Measurements from ENCODE around the gene CYP4V2. TPM values are rescaled to one million over a fixed set of nuclear protein-coding genes. Genes with fewer than 3 reads are reported as not detected.

CYP4V2 gene
- total RNA-seq, 1 donor from 2014 or later: 6.2 TPM

GRCh38 chr4:186260117-186260503, 68.7 kb downstream of the CYP4V2 start:
- peaks cover 13% of the 10 kb centered on the region for H3K4me1 Mint-ChIP-seq (ENCODE audit: low read depth)
- no peaks in the 10 kb centered on the region for H3K27me3 Mint-ChIP-seq
- no peaks in the 10 kb centered on the region for H3K9me3 Mint-ChIP-seq (ENCODE audit: low read depth)
- H3K36me3 Mint-ChIP-seq (ENCODE audit: insufficient read depth): no peaks in the 10 kb centered on the region
- TF ChIP-seq, protein P1, sequence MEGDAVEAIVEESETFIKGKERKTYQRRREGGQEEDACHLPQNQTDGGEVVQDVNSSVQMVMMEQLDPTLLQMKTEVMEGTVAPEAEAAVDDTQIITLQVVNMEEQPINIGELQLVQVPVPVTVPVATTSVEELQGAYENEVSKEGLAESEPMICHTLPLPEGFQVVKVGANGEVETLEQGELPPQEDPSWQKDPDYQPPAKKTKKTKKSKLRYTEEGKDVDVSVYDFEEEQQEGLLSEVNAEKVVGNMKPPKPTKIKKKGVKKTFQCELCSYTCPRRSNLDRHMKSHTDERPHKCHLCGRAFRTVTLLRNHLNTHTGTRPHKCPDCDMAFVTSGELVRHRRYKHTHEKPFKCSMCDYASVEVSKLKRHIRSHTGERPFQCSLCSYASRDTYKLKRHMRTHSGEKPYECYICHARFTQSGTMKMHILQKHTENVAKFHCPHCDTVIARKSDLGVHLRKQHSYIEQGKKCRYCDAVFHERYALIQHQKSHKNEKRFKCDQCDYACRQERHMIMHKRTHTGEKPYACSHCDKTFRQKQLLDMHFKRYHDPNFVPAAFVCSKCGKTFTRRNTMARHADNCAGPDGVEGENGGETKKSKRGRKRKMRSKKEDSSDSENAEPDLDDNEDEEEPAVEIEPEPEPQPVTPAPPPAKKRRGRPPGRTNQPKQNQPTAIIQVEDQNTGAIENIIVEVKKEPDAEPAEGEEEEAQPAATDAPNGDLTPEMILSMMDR (IDR thresholded peaks at IDR 0.05; ENCODE audit: unreplicated experiment): no peak
- peak overlapping the region; percentile 93 for H3K27ac Mint-ChIP-seq
- no peak for DNase-seq (ENCODE audit: low spot score, unreplicated experiment)
- H3K4me3 Mint-ChIP-seq (ENCODE audit: low read depth): no peak overlapping the region

Other genes starting within 250 kb of the CYP4V2 start
- gene TLR3, start 122.4 kb upstream of the CYP4V2 start, total RNA-seq: 0.11 TPM in 1 of 2 replicates, not detected in the other
- 12.0 and 13.5 TPM in 2 replicates for gene FAM149A, start 86.9 kb upstream of the CYP4V2 start, total RNA-seq
- gene KLKB1, start 35.9 kb downstream of the CYP4V2 start, total RNA-seq: not detected in 2 replicates
- 0.51 and 0.53 TPM in 2 replicates for gene F11, start 74.6 kb downstream of the CYP4V2 start, total RNA-seq